Neural cell (in vitro differentiated cells): ENCODE data around the gene MYF6. TPM values are rescaled to one million over a fixed set of nuclear protein-coding genes. Genes with fewer than 3 reads are reported as not detected.

ENCODE experiments used
- H2AFZ ChIP-seq: fragments of 200-600, 300-800 bp; sonication (generic), shearing (Covaris generic); 2 replicates; pipeline ENCODE4 v1.6.0; 2014; ENCODE audit warnings: low read depth, mild to moderate bottlenecking, antibody characterized with exemption, low read length, moderate library complexity
- H3F3A ChIP-seq: fragments of 200-600 bp; shearing (Covaris generic); 2 replicates; pipeline ENCODE4 v1.6.1; 2016; ENCODE audit warnings: mild to moderate bottlenecking, moderate library complexity, mixed read lengths, antibody characterized with exemption, low read length; ENCODE audit not compliant: insufficient read depth, poor library complexity, severe bottlenecking
- H3K27ac ChIP-seq: fragments of 200-600, 300-800 bp; sonication (generic), shearing (Covaris generic); 2 replicates; pipeline ENCODE4 v1.5.1; 2014; ENCODE audit warnings: mild to moderate bottlenecking, low read length, moderate library complexity
- H3K27me3 ChIP-seq: fragments of 300-800, 200-600 bp; sonication (generic), shearing (Covaris generic); 2 replicates; pipeline ENCODE4 v1.6.0; 2014; ENCODE audit warnings: mild to moderate bottlenecking, low read depth, low read length, moderate library complexity; ENCODE audit not compliant: insufficient read depth
- H3K36me3 ChIP-seq: fragments of 300-800, 200-600 bp; sonication (generic), shearing (Covaris generic); 2 replicates; pipeline ENCODE4 v1.5.1; 2014; ENCODE audit warnings: mild to moderate bottlenecking, antibody characterized with exemption, low read length, moderate library complexity; ENCODE audit not compliant: insufficient read depth
- H3K4me2 ChIP-seq: fragments of 300-800, 200-600 bp; sonication (generic), shearing (Covaris generic); 2 replicates; pipeline ENCODE4 v1.6.0; 2014; ENCODE audit warnings: mild to moderate bottlenecking, low read length
- H3K4me3 ChIP-seq: fragments of 300-800, 200-600 bp; sonication (generic), shearing (Covaris generic); 2 replicates; pipeline ENCODE4 v1.5.1; 2014; ENCODE audit warnings: mild to moderate bottlenecking, low read length, moderate library complexity
- H3K79me2 ChIP-seq: fragments of 200-600 bp; shearing (Covaris generic); replicated peaks from 2 replicates; pipeline ENCODE4 v1.6.0; 2014; ENCODE audit warnings: mild to moderate bottlenecking, low read length, moderate library complexity; ENCODE audit not compliant: insufficient read depth
- H3K9ac ChIP-seq: fragments of 300-800, 200-600 bp; sonication (generic), shearing (Covaris generic); 2 replicates; pipeline ENCODE4 v1.6.1; 2016; ENCODE audit warnings: mild to moderate bottlenecking, low read length, mixed read lengths
- H3K9me2 ChIP-seq: fragments of 200-600 bp; shearing (Covaris generic); 2 replicates; pipeline ENCODE4 v1.6.1; 2016; ENCODE audit warnings: mild to moderate bottlenecking, low read length, mixed read lengths; ENCODE audit not compliant: insufficient read depth
- H3K9me3 ChIP-seq: fragments of 200-600, 300-800 bp; sonication (generic), shearing (Covaris generic); 2 replicates; pipeline ENCODE4 v1.6.1; 2016; ENCODE audit warnings: mild to moderate bottlenecking, mixed run types, low read length, moderate library complexity, mixed read lengths
- H4K20me1 ChIP-seq: fragments of 200-600 bp; shearing (Covaris generic); 2 replicates; pipeline ENCODE4 v1.6.1; 2016; ENCODE audit warnings: mild to moderate bottlenecking, mixed run types; ENCODE audit not compliant: insufficient read depth
- EP300 ChIP-seq: fragments of 450-650 bp; conservative IDR thresholded peaks from 2 replicates; pipeline ENCODE4 v1.6.1; 2014; ENCODE audit warnings: antibody characterized with exemption, mild to moderate bottlenecking, moderate library complexity; ENCODE audit not compliant: poor library complexity, severe bottlenecking
- EZH2 ChIP-seq: fragments of 200-600, 300-800 bp; shearing (Covaris generic), sonication (generic); IDR thresholded peaks from 2 replicates; pipeline ENCODE4 v1.6.1; 2014; ENCODE audit warnings: antibody characterized with exemption, low read length, borderline replicate concordance, mild to moderate bottlenecking; ENCODE audit not compliant: insufficient read depth, poor library complexity, severe bottlenecking
- MXI1 ChIP-seq: fragments of 450-650 bp; conservative IDR thresholded peaks from 2 replicates; pipeline ENCODE4 v1.6.1; 2014; ENCODE audit warnings: antibody characterized with exemption, mild to moderate bottlenecking; ENCODE audit not compliant: poor library complexity, severe bottlenecking
- POLR2AphosphoS5 ChIP-seq: IDR thresholded peaks from 2 replicates; pipeline ENCODE4 v1.6.1; 2012
- RAD21 ChIP-seq: fragments of 450-650 bp; conservative IDR thresholded peaks from 2 replicates; pipeline ENCODE4 v1.6.1; 2014; ENCODE audit warnings: antibody characterized with exemption, mild to moderate bottlenecking, moderate library complexity
- SMC3 ChIP-seq: fragments of 450-650 bp; conservative IDR thresholded peaks from 2 replicates; pipeline ENCODE4 v1.6.1; 2014; ENCODE audit warnings: antibody characterized with exemption, mild to moderate bottlenecking, moderate library complexity; ENCODE audit not compliant: poor library complexity
- TAF1 ChIP-seq: IDR thresholded peaks from 2 replicates; pipeline ENCODE4 v1.6.1; 2012; ENCODE audit warnings: low read depth
- polyA minus RNA-seq: library from RNA; depleted of rRNA, polyadenylated mRNA; stranded (reverse); fragments of >200 nt; gene quantifications from 2 replicates; pipeline ENCODE4 v1.2.3, GENCODE V29; 2014
- polyA plus RNA-seq: library from polyadenylated mRNA; depleted of rRNA; stranded (reverse); fragments of >200 nt; gene quantifications from 2 replicates; pipeline ENCODE4 v1.2.3, GENCODE V29; 2014
- TF ChIP-seq, protein P1 (sequence below): IDR thresholded peaks from 2 replicates; pipeline ENCODE4 v1.6.1; 2012; ENCODE audit warnings: borderline replicate concordance
- TF ChIP-seq, protein P2 (sequence below): fragments of 450-650 bp; IDR thresholded peaks from 2 replicates; pipeline ENCODE4 v1.5.1; 2014; ENCODE audit warnings: antibody characterized with exemption, mild to moderate bottlenecking, moderate library complexity; ENCODE audit not compliant: poor library complexity, severe bottlenecking

MYF6 gene
- not detected in 2 replicates for polyA plus RNA-seq
- polyA minus RNA-seq: not detected in 2 replicates

DNA sequence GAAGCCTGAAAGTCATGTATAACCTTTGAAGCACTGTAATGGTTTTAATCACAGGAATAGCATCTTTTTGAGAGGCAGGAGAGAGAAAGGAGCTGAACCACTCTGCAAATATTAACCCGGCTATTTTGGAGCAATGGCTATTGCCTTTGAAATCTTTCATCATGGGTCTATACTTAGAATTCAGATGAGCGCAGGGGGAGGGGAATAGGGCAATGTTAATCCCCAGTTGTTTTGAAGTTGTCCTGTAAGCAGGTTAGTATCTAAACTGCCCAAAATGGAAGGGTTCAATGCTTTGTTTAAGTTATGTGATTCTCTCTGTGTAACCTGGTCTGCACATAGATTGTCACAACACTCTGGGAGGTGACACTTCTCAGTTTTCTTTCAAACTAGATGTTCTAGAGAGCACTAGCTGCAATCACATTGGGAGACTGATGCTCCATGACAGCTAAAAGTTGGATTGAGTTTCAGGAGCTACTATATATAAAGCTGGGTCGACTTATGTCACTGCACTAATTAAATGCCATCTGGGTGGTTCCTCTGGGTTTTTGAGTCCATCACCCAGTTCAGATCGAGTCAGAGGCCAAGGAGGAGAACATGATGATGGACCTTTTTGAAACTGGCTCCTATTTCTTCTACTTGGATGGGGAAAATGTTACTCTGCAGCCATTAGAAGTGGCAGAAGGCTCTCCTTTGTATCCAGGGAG lies at the start of gene MYF6:
Gene MYF6, plus strand, starts transcription at position 509 of the 704 bp plus-strand sequence. Its CDS starts 86 bp downstream, at position 595.
- Histone ChIP-seq H3K27ac (no peak within 1 kb of the TSS), H3K27me3 (peaks cover 41% of the 10 kb centered on the region), H2AFZ (no peak within 1 kb of the TSS), H3K4me3 (peak within 1 kb of the TSS; percentile 57), H4K20me1 (no peaks in the 10 kb centered on the region), H3K4me2 (no peak within 1 kb of the TSS), H3K36me3 (no peaks in the 10 kb centered on the region), H3K9me3 (no peaks in the 10 kb centered on the region), H3F3A (no peaks in the 10 kb centered on the region), H3K9ac (no peak within 1 kb of the TSS), H3K9me2 (no peaks in the 10 kb centered on the region), H3K79me2 (no peaks in the 10 kb centered on the region)
- TF ChIP-seq MXI1 (no peak), EP300 (no peak), SMC3 (no peak), TAF1 (no peak), EZH2 (no peak), POLR2AphosphoS5 (no peak), RAD21 (no peak)
- TF ChIP-seq, protein P1, sequence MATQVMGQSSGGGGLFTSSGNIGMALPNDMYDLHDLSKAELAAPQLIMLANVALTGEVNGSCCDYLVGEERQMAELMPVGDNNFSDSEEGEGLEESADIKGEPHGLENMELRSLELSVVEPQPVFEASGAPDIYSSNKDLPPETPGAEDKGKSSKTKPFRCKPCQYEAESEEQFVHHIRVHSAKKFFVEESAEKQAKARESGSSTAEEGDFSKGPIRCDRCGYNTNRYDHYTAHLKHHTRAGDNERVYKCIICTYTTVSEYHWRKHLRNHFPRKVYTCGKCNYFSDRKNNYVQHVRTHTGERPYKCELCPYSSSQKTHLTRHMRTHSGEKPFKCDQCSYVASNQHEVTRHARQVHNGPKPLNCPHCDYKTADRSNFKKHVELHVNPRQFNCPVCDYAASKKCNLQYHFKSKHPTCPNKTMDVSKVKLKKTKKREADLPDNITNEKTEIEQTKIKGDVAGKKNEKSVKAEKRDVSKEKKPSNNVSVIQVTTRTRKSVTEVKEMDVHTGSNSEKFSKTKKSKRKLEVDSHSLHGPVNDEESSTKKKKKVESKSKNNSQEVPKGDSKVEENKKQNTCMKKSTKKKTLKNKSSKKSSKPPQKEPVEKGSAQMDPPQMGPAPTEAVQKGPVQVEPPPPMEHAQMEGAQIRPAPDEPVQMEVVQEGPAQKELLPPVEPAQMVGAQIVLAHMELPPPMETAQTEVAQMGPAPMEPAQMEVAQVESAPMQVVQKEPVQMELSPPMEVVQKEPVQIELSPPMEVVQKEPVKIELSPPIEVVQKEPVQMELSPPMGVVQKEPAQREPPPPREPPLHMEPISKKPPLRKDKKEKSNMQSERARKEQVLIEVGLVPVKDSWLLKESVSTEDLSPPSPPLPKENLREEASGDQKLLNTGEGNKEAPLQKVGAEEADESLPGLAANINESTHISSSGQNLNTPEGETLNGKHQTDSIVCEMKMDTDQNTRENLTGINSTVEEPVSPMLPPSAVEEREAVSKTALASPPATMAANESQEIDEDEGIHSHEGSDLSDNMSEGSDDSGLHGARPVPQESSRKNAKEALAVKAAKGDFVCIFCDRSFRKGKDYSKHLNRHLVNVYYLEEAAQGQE: no peak
- TF ChIP-seq, protein P2, sequence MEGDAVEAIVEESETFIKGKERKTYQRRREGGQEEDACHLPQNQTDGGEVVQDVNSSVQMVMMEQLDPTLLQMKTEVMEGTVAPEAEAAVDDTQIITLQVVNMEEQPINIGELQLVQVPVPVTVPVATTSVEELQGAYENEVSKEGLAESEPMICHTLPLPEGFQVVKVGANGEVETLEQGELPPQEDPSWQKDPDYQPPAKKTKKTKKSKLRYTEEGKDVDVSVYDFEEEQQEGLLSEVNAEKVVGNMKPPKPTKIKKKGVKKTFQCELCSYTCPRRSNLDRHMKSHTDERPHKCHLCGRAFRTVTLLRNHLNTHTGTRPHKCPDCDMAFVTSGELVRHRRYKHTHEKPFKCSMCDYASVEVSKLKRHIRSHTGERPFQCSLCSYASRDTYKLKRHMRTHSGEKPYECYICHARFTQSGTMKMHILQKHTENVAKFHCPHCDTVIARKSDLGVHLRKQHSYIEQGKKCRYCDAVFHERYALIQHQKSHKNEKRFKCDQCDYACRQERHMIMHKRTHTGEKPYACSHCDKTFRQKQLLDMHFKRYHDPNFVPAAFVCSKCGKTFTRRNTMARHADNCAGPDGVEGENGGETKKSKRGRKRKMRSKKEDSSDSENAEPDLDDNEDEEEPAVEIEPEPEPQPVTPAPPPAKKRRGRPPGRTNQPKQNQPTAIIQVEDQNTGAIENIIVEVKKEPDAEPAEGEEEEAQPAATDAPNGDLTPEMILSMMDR: no peak

DNA sequence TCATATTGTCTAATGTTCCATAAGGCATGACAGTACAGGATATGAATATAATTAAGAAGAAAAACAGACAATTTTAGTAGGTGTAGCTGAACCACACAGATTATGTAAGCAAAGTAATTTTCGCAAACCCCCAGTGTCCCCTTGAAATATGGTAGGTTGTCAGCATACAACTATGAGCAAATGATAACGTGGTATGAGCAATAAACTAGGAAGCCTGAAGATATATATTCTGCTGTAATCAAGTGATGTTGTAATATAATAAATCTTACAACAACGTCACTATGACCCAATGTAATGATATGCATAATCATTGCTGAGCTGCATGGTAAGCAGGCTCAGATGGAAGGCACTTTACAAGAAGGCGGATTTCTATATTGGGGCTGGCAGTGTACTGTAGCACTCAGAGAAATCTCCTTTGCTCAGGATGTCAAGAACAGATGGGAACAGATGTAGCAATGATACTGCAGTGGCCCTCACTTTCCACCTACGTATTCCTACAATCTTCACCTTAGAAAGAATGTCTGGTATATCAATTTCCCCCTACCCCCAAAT lies 47.8 kb upstream of the MYF6 start:
- Histone ChIP-seq H2AFZ (no peak overlapping the region), H3K9me2 (no peaks in the 10 kb centered on the region), H3K79me2 (no peaks in the 10 kb centered on the region), H3F3A (no peaks in the 10 kb centered on the region), H3K4me3 (no peak overlapping the region), H3K9me3 (no peaks in the 10 kb centered on the region), H3K36me3 (no peaks in the 10 kb centered on the region), H4K20me1 (no peaks in the 10 kb centered on the region), H3K4me2 (no peak overlapping the region), H3K9ac (no peak overlapping the region), H3K27me3 (no peaks in the 10 kb centered on the region), H3K27ac (no peak overlapping the region)
- TF ChIP-seq EP300 (no peak), TAF1 (no peak), MXI1 (no peak), RAD21 (no peak), POLR2AphosphoS5 (no peak), SMC3 (no peak), EZH2 (no peak)
- TF ChIP-seq, protein P1: no peak
- TF ChIP-seq, protein P2: no peak
